GM19351 (cell line): ENCODE data around the gene RNF220.

Source experiments
- ATAC-seq: cut with Tn5 transposase; IDR thresholded peaks from one replicate; pipeline ENCODE4 v1.9.1; 2021; ENCODE audit warnings: mild to moderate bottlenecking, moderate library complexity; ENCODE audit not compliant: unreplicated experiment

Gene RNF220

GRCh38 chr1:44631647-44632539 lies 226.8 kb downstream of the RNF220 start:
- peak; percentile 69 for ATAC-seq

DNA sequence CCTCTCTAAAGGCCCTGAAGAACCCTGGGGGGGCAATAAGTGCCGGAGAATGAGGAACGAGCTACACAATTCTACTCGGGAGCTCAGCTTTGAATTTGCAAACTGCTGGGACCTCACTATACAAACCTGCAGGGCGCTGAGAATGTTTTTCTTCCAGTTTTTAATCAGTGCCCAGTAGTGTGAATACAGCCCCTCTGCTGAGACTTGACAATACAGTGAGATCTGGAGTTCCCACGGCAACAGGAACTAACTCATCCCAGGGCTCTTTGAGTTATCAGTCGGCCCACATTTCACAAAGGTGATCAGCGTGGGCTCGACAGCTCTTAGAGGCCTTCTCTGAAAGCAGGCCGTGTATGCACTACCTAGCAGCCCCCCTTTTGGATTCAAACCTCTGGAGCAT lies 227.5 kb downstream of the RNF220 start:
- no peak for ATAC-seq

DNA sequence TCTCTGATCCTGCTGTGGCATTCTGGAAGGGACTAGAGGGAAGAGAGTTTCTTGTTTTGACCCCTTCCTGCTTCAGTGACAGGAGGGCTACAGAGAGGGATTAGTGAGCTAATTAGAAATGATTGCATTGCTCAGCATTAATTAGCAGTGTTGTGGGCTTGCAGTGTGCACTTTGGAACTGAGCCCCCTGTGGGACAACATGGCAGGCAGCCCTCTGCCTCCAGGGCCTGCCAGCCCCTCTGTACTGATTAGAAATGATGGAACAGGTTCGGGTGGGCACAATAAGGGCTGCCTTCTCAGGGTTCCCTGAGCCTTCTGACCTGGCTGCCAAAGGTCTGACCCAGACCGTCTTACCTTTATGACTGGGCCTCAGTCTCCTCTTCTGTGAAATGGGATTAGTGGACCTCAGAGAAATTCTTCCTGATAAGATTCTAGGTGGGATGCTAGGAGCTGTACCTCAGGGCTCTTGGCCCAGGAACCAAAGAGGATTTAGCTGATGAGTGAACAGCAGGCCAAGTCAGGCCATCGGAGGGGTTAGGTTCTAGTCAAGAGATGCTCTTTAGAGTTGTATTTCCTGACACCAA lies 229.6 kb downstream of the RNF220 start:
- ATAC-seq, result no peak

GRCh38 chr1:44635439-44635838 lies 230.4 kb downstream of the RNF220 start:
- ATAC-seq, result no peak

- ATAC-seq, result no peak
These were observed 231.1 kb downstream of the RNF220 start for GRCh38 chr1:44636083-44636687.

GRCh38 chr1:44636688-44637598 lies 231.9 kb downstream of the RNF220 start:
- ATAC-seq, result no peak

GRCh38 chr1:44637702-44638411 lies 232.8 kb downstream of the RNF220 start:
- ATAC-seq, result no peak

- ATAC-seq, result no peak
These were observed 235.3 kb downstream of the RNF220 start for GRCh38 chr1:44640200-44640853.

DNA sequence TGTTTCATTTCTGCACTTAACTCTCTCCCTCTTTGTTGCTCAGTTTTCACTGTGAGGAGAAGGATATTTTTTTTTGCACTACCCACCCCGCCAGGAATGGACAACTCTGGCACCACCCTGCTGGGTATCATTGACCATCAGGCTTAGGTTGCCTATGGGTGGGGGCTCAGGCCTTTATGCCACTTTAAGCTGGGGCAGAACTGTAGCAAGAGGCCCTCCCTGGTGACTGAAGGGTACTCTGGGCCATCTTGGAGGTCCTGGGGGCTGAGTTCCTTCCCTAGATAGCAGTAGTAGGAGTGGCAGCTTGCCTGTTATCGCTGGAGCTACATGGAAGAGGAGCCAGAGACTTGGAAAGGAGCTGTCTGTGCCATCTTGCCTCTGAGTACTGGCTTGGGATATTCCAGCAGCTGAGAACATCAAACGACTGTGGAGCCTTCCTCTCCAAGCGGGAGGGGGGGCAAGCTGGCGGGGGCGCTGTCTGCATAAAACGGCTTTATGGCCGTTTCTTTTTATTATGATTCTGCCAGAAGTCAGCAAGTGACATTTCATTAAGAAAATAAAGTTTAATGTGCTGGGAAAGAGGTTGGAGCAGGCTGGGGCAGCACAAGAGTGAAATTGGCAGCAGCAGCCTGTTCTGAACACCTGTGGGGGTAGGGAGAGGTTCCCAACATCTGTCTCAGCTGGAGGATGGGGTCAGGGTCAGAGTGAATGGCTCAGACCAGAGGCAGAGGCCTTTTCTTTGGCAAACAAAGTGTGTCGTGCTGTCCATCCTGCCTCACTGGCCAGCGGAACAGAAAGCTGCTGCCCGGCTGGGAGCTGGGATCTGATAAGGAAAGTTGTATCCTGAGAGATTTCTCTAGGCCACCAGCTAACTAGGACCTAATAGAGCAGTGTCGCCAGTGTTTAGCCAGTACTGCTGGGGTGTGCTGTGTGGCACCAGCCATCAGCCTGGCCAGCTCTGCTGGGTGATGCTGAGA lies 236.4 kb downstream of the RNF220 start:
- ATAC-seq, result no peak

- no peak for ATAC-seq
These were observed 237.2 kb downstream of the RNF220 start for GRCh38 chr1:44642255-44642654.

- ATAC-seq, result no peak
These were observed 237.9 kb downstream of the RNF220 start for GRCh38 chr1:44642925-44643324.

DNA sequence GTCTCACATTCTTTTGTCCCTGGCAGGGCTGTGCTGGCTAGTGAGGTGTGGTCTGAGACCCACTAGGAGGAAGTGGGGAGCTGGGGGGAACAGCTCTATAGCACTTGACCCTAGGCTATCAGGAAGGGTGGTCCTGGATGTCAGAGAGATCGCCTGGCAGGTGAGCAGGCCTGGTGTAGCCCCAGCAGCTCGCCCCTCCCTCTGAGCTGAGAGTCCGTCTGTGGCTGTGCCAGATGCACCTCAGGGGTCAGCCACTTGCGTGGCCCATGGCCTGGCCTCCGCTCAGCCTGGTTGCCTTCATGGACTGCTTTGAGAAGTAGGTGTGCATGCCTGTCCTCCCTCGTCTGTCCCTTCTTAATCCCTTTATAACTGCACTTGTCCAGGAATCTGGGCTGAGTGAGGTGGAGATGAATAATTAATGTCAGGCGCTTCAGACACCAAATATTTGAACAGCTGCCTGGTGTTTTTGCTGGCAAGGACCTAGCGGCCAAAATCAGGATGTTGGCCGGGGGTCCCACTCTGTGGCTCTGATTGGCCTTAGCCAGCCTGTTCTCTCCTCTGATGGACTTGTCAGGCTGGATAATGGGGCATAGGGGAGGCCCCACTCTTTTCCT lies 238.8 kb downstream of the RNF220 start:
- ATAC-seq, result no peak

DNA sequence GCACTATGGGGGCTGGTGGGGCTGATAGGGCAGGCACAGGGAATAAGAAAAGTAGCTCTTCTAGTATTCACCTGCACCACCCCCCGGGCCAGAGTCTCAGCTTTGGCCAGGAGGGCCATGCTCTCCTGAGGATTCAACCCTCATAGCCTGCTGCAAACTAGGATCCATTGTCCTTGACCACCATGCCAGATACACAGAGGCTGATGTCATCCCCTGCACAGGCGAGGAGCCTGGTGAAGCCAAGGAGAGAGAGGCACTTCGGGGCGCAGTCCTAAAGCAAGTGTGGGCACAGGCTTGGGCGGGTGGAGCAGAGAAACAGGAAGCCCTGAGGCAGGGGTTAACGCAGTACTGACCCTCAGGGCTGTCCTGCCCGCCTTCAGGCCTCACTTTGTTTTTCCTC lies 239.8 kb downstream of the RNF220 start:
- no peak for ATAC-seq

DNA sequence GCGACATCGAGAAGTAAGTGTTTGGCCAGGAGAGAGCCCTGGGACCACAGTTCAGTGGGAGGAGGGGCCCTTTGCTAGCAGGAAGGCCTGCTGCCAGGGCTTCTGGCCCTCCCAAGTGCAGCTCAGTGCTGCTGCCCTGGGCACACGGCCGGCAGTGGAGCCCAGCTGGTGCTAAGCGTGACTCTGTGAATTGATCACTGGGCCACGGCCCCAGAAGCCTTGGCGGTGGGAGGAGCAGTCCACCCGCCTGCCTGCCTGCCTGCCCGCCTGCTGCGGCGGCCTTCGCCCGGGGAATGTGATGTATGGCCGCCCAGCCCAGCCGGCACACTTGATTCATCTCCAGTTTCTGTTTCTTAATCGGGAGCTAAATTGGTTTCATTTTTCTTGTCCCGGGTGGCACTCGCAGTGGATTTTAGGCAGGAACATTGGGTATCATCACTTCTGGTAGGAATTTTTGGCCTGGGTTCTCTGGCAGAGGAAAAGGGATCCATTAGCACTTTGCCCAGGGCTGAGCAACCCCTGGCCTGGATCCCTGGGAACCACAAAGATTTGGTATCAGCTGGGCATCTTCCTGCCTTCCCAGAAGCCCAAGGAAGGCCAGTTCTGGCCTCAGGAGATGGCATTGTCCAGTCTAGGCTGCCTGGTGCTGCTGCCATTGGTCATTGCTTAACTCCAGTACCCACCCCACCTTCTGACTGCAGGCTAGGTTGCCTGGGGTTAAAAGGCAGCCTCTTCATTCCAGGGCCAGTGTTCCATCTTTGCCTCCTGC lies 240.6 kb downstream of the RNF220 start:
- ATAC-seq, result no peak

DNA sequence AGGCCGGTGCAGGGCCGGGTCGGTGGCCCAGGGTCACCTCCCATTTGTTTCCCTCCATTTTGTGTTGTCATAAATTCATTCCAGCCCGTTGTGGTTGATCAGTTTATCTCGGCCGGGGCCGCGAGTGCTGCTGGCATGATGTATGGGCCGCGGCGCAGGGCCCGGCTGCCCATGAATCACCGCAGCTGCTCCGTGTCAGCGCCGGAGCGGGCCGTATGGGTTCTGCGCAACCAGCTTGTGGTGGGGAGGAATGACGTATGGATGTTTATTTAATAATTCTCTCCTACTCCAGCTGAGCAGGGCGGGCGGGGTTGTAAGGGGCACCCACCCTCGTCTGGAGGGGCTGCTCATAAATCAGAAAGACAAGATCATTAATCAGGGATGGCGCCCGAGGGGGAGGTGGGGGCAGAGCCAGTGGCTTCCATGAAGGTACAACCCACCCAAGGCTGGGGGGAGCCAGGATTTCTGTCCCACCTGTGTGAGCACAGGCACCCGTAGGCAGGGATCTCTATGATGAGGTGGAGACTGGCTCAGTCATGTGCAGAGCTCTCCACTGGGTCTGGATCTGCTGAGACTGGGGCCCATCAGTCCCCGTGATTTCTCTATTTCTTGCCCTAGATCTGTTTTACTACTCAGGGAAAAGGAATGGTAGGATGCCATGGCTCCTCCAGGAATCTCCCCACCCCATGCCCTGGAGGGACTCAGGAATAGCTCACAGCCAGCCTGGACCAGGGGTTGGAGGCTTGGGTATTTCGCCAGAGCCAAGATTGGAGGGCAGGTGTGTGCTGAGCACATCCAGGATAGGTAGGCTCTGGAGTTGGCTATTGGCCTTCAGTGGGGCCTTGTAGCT lies 241.4 kb downstream of the RNF220 start:
- no peak for ATAC-seq

GRCh38 chr1:44647896-44648295 lies 242.8 kb downstream of the RNF220 start:
- no peak for ATAC-seq
